Colonic mucosa (tissue), 4 donors: ENCODE measurements around the gene C3. TPM values are rescaled to one million over a fixed set of nuclear protein-coding genes. Genes with fewer than 3 reads are reported as not detected.

Source experiments
- DNase-seq: peaks from one replicate; pipeline ENCODE4 v3.0.0-alpha.2; 2020
- H3K27ac ChIP-seq: fragments of 200-600 bp; one replicate; pipeline ENCODE4 v1.8.0; 2021
- H3K27me3 ChIP-seq: fragments of 200-600 bp; one replicate; pipeline ENCODE4 v1.8.0; 2021
- H3K36me3 ChIP-seq: fragments of 200-600 bp; one replicate; pipeline ENCODE4 v1.8.0; 2021
- H3K4me1 ChIP-seq: fragments of 200-600 bp; one replicate; pipeline ENCODE4 v1.8.0; 2021; ENCODE audit warnings: mild to moderate bottlenecking
- H3K4me3 ChIP-seq: fragments of 200-600 bp; one replicate; pipeline ENCODE4 v1.8.0; 2021
- H3K9ac ChIP-seq, 2 donors: one replicate each; pipeline ENCODE4 v1.7.0; 2013; ENCODE audit warnings: control low read depth in 2 of 2, low read depth in 2 of 2, low read length in 2 of 2
- H3K9me3 ChIP-seq: fragments of 200-600 bp; one replicate; pipeline ENCODE4 v1.8.0; 2021
- intact Hi-C: fragments of 100-400 bp; cut with DNase I; formaldehyde crosslinking; loops from one replicate; pipeline ENCODE4 v1.14.1; 2022
- total RNA-seq, 2 donors: library from RNA; stranded (reverse); fragmentation: NEBNext Ultra II Directional in 1 of 2; extraction: Animal tissue kit (Norgen Biotek cat#: 25700) in 1 of 2; gene quantifications; one replicate each; pipeline ENCODE4 v1.2.1, GENCODE V29; 2021
- TF ChIP-seq, protein P1 (sequence below): fragments of 200-600 bp; IDR thresholded peaks from one replicate; pipeline ENCODE4 v1.8.0; 2022; ENCODE audit warnings: antibody characterized with exemption, mild to moderate bottlenecking
- donor health status: healthy.
- donor health status: DM: no; HTN: no; CAD: no.
- donor health status: DM: no; HTN: no; CAD: no.

C3 gene
- total RNA-seq, 2 donors from 2014 or later: 28.2 to 83.9 TPM

DNA sequence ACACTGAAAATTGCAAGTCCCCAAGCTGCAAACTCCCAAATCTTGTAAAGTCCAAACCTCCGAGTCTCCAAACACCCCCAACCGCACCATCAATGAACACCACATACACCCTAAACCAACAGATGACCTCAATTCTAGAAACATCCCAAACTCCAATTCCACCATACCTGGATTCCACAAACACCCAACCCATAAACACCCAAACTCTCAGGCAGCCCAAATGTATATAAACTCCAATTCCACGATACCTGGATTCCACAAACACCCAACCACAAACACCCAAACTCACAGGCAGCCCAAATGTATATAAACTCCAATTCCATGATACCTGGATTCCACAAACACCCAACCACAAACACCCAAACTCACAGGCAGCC, 470 bp downstream of the C3 start:
- H3K9ac ChIP-seq: no peak overlapping the region
- no peaks in the 10 kb centered on the region for H3K27me3 ChIP-seq
- no peak overlapping the region for H3K27ac ChIP-seq
- H3K9me3 ChIP-seq: no peaks in the 10 kb centered on the region
- TF ChIP-seq, protein P1, sequence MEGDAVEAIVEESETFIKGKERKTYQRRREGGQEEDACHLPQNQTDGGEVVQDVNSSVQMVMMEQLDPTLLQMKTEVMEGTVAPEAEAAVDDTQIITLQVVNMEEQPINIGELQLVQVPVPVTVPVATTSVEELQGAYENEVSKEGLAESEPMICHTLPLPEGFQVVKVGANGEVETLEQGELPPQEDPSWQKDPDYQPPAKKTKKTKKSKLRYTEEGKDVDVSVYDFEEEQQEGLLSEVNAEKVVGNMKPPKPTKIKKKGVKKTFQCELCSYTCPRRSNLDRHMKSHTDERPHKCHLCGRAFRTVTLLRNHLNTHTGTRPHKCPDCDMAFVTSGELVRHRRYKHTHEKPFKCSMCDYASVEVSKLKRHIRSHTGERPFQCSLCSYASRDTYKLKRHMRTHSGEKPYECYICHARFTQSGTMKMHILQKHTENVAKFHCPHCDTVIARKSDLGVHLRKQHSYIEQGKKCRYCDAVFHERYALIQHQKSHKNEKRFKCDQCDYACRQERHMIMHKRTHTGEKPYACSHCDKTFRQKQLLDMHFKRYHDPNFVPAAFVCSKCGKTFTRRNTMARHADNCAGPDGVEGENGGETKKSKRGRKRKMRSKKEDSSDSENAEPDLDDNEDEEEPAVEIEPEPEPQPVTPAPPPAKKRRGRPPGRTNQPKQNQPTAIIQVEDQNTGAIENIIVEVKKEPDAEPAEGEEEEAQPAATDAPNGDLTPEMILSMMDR: no peak
- H3K4me1 ChIP-seq: no peaks in the 10 kb centered on the region
- no peaks in the 10 kb centered on the region for H3K36me3 ChIP-seq
- intact Hi-C loops: no loop called here
- no peak overlapping the region for H3K4me3 ChIP-seq
- no peak for DNase-seq

DNA sequence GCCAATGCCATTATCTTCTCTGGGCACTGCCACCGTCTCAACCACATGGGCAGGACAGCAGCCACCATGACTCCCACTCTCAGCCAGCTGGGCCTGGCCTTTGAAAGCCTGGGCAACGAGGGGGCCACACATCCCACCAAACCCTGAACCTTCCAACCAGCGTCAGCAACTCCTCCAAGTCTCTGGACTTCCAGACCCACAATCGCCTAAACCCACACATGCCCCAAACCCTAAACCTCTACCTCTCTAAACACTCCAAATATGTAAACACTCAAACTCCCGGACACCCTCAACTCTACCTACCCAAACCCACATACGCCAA, 949 bp downstream of the C3 start:
- TF ChIP-seq, protein P1: no peak
- Histone ChIP-seq H3K4me3 (peak overlapping the region; percentile 3), H3K9ac (no peak overlapping the region), H3K36me3 (no peaks in the 10 kb centered on the region), H3K27ac (no peak overlapping the region), H3K27me3 (no peaks in the 10 kb centered on the region), H3K9me3 (no peaks in the 10 kb centered on the region), H3K4me1 (no peaks in the 10 kb centered on the region)
- intact Hi-C loops: no loop called here
- DNase-seq: no peak

DNA sequence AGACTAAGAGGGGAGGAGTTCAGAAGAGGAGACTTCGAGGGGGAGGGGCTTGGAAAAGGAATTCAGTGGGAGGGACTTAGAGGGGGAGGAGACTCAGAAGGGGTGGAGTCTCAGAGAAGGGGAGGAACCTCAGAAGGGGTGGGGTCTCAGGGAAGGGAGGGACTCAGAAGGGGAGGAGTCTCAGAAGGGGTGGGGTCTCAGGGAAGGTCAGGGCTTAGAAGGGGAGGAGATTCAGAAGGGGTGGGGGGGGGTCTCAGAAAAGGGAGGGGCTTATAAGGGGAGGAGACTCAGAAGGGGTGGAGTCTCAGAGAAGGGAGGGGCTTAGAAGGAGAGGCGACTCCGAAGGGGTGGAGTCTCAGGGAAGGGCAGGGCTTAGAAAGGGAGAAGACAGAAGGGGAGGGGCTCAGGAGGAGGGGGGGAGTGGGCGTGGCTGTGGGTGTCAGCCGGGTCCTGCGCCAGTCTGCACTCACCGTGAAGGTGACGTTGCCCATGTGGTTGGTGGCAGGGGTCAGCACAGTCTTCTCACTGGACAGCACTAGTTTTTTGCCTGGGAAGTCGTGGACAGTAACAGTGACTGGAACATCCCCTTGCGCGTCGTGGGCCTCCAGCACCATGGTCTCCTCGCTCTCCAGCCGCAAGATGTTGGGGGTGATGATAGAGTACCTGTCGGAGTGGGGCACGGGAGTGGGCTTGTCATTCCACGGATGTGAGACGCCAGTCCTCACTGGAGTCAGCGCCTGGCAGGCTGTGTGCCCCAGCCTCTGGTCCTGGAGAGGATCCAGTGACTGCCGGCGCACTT, 1.5 kb downstream of the C3 start:
- no peaks in the 10 kb centered on the region for H3K9me3 ChIP-seq
- TF ChIP-seq, protein P1: no peak
- no peak overlapping the region for H3K9ac ChIP-seq
- H3K4me3 ChIP-seq: peak overlapping the region; percentile 3
- no peak overlapping the region for H3K27ac ChIP-seq
- H3K27me3 ChIP-seq: no peaks in the 10 kb centered on the region
- no peak for DNase-seq
- no peaks in the 10 kb centered on the region for H3K36me3 ChIP-seq
- H3K4me1 ChIP-seq: no peaks in the 10 kb centered on the region
- intact Hi-C loops: no loop called here

DNA sequence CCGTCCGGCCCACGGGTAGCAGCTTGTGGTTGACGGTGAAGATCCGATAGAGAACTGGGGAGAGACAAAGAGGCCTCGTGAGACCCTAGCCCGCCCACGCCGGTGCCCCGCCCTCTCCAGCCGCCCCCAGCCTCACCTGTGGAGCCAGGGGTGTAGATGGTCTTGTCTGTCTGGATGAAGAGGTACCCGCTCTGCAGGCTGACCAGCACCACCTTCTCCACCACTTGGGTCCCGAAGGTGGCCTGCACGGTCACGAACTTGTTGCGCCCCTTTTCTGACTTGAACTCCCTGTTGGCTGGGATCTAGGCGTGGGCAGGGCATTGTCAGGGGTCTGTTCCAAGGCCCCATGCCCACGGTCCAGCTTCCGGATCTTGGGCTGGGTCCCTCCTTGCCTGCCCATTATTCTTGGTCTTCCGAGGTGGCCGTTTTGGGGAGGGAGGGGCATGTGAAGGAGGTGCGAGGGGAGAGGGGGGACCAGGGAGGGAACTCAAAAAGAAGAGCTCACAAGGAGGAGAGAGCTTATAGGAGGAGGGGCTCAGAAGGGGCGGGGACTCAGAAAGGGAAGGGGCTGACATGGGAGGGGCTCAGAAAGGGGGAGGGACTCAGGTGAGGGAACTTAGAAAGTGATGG, 2.2 kb downstream of the C3 start:
- no peak overlapping the region for H3K4me3 ChIP-seq
- no peak for DNase-seq
- no peaks in the 10 kb centered on the region for H3K36me3 ChIP-seq
- TF ChIP-seq, protein P1: no peak
- H3K27me3 ChIP-seq: no peaks in the 10 kb centered on the region
- H3K9ac ChIP-seq: no peak overlapping the region
- H3K4me1 ChIP-seq: no peaks in the 10 kb centered on the region
- H3K9me3 ChIP-seq: no peaks in the 10 kb centered on the region
- no peak overlapping the region for H3K27ac ChIP-seq
- intact Hi-C loops: no loop called here

DNA sequence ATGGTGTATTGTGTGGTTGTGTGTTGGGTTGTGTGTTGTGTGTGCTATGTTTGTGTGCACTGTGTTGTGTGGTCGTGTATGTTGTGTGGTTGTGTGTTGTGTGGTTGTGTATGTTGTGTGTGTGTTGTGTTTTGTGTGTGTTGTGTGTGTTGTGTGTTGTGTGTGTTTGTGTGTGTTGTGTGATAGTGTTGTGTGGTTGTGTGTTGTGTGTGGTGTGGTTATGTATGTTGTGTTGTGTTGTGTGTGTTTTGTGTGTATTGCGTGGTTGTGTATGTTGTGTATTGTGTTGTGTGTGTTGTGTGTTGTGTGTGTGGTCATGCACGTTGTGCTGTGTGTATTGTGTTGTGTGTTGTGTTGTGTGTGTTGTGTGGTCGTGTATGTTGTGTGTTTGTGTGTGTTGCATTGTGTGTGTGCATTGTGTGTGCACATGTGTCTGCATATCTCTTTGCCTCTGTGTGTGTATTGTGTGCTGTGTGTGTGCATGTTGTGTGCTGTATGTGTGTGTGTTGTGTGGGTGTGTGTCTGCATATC, 2.9 kb downstream of the C3 start:
- TF ChIP-seq, protein P1: no peak
- H3K4me1 ChIP-seq: no peaks in the 10 kb centered on the region
- no peaks in the 10 kb centered on the region for H3K9me3 ChIP-seq
- DNase-seq: no peak
- no peaks in the 10 kb centered on the region for H3K36me3 ChIP-seq
- no peak overlapping the region for H3K27ac ChIP-seq
- no peak overlapping the region for H3K4me3 ChIP-seq
- intact Hi-C loops: no loop called here
- no peaks in the 10 kb centered on the region for H3K27me3 ChIP-seq
- no peak overlapping the region for H3K9ac ChIP-seq
